NK-92 (cell line): ENCODE data around the gene FEZF2.

Experiments
- DNase-seq: peaks from one replicate; lab custom pipeline; 2025; ENCODE audit not compliant: unreplicated experiment; lab: John Stamatoyannopoulos, UW

Gene FEZF2

DNA sequence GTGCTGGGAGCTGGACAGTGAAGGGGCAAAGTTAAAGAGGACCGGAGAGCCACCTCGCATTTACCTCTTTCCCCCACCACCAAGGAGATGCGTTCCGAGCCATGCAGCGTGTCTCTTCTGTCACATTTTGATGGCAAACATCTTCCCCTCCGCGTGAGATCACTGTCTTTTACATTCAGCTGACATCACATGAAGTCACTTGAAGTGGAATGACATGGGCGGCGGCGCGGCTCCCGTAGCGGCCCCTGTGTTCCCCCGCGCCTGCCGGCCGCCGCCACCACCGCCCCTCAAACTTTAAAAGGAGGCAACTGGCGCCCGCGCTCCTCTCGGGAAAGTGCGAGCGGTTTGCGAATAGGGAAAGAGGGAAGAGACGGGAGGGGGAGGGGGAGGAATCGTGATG lies at the start of gene FEZF2:
Gene FEZF2 (minus strand): TSS at position 336 of the 400 bp plus-strand sequence. CDS start 682 bp downstream, outside the sequence.
- no peak for DNase-seq

DNA sequence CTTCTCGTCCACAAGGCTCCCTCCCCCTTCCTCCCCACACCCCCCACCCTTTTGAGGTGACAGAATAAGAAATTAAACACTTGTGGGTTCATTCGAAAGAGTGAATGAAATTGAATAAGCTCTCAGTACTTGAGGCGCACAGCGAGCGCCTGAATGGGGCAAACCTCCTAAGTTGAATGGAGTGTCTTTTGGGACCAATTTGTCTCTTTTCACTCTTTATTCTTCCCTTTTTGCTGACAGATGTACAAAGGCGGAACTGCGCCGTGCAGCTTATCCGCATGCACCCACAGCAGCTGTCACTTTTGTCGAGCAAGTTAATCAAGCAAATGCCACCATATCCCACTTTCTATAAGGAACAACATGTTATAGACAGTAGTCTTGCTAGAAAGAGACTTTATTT lies 47.9 kb upstream of the FEZF2 start:
- no peak for DNase-seq

DNA sequence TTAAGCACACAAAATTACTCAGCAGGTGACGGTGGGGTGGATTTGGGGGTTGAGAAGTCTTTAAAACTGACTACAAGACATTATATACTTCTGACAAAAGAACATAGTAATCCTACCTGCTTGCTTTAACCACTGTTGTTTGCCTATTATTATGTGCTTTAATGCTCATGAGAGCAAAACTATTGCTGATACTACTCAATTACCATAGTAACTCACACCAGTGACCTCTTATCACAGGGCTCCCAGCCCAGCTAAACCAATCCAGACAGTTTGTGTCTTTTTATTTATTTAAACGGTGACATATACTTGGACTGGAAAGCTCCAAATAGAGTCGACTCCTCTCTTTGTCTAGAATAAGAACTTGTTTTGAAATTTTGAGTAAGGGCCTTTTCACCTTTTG lies 42.8 kb upstream of the FEZF2 start:
- no peak for DNase-seq

DNA sequence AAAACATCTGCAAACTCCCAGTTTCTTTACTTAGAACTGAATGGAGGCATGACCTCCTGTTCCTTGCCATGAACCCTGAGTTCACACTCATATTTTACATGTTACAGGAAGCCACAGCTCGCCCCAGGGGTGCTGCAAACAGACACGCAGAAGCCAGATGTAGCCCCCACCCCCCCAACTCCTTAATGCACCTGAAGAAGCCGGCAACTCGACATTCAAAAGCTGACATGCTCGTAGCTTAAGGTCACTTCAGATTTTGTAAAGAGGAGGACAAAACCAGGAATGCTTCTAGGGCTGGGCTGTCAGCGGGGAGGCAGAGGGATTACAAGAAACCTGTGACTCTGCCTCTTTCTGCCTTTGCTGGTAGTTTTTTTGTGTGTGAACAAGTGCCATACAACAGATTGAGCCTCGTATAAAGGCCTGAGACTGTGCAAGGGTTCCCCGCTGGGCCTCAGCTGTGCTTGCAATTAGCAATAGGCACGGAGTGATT lies 42.0 kb upstream of the FEZF2 start:
- DNase-seq, result no peak

DNA sequence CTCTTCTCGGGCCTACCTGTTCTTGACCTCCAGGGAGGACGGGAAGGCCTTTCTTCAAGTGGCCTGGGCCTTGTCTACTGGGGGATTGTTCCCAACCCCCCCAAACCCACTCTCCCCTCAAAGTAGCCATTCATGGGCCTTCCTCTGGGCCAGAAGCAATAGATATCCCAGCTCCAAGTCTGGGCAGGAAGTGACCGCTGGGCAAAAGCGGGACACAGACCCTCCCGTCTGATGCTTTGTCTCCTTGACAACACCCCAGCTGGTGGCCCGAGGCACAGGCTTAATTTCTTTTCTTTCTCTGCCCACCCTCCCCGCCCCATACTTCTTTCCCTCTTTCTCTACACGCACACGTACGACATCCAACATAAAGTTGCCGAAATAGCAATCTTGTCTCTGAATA lies 41.4 kb upstream of the FEZF2 start:
- DNase-seq, result no peak

DNA sequence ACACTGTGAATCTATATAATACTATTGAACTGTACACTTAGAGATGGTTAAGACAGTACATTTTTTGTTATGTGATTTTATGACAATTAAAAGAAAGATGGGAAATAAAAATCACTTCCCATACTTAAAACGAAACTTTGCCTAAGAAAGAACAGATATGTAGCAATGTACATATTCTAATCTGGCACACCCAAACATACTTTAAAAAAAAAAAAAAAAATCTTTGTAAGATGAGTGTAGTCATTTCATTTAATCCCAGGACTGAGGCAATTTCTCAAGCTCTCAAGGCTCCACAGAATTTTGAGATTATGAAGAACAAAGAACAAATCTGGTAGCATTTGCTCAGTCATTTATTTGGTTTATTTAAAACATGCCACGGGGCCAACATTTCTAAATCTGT lies 40.3 kb upstream of the FEZF2 start:
- no peak for DNase-seq

DNA sequence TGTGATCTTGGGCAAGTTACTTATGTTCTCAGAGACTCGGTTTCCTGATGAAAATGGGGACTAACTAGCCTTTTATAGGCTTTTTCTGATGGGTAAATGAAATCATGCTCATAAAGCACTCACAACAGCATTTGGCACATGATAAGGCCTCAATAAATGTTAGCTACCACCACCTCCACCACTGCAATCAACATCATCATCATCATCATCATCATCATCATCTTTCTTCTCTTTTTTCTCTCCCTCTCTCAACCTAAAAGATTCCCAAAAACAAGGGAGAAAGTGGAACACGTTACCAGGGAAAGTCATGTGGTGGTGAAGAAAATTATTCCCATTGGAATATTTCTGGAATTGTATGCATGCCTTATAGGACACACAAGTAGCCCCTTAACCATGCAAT lies 33.6 kb upstream of the FEZF2 start:
- DNase-seq, result no peak

DNA sequence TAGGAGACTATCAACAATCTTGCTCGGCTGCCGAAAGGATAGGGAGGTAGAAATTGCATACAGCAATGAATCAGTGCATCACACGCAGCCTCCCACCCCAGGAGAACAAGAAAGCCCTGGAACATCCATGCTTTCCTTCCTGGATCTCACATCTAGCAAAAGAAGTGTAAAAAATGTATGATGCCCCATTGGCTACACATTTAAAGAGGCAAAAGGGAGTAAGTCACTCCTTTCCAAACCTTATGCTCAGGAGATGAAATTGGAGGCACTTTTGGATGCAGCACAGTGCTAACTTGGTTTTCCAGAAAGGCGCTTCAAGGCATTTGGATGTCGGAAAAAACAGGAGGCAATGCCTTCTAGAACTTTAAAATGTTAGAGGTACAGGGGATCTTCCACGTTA lies 32.2 kb upstream of the FEZF2 start:
- DNase-seq, result no peak

DNA sequence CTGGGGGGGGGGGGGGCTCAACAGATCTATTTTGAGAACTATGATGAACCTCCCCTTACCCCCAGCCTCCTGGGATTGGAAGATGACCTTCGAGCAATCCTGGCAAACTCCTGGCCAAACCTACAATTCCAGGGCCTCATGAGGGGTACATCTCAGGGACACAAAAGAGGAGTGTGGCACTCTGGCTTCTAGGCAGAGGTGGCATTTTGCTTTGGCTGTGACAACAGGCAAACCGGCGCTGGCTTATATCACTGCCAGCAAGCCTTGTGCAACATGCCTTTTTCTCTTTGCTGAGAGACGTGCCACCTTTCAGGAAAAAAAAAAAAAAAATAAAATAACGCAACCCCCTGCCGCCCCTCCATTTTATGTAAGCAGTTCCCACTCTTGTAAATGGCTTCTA lies 31.8 kb upstream of the FEZF2 start:
- no peak for DNase-seq

DNA sequence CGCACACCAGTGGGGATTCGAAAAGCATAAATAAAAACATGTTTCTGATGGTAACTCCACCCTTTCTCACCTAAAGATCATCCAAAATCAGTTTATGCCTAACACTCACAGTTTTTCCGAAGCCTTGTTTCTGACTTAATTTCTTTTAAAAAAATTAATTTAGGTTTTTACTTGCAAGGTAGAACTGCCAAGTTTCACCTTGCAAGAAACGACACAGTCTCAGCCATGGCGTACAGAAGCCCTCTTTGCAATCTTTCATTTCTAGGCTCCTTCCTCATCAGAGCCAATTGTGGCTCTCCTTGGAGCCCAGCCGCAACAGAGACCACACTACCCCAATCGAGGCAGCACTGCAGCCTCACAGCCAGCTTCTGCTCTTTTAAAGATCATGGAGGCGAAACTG lies 31.0 kb upstream of the FEZF2 start:
- DNase-seq, result no peak

DNA sequence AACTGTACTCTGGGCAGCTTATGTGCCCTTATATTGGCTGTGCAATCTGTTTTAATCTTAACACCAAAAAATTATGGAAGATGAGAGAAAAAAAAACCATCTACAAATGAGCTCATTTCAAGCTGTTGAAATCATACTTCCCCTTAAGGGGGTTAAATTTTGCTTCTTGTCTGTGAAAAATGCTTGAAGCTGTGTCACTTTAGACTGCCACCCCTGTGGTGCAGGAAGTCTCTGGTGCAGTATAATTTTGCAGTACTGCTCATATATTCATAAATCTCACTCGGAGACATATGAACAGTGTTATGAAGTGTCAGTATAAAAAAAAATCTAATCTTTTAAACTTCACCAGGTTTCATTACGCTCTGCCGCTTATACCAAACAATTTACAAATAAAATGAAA lies 30.4 kb upstream of the FEZF2 start:
- DNase-seq, result no peak

DNA sequence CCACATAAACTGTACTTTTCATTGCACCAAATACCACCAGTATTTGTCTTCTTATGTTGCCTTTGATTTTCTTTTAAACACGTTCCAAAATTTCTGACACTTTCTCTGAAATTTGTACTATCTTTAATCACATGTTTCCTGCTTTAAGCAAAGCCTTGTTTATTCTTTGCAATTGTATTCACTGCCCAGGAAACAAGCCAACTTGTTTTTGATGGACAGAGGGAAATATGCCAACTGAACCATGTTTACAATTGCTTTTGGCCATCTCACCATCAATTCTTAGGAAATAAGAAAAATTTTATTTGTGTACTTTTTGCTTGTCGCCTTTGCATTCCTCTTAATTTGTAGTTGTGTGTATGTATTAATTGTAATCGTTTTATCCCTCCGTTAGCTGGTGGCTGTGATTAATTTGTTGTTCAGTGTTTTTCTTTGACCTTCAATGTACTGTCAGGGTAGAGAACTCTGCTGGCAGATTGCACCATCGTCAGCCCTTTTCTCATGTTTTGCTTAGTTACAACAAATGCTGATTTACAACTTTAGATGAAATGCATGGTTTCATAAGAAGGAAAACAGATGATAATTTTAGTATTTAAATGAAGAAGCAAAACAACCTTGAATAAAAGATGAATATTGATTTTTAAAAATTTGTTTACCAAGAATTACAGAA lies 19.4 kb upstream of the FEZF2 start:
- no peak for DNase-seq

DNA sequence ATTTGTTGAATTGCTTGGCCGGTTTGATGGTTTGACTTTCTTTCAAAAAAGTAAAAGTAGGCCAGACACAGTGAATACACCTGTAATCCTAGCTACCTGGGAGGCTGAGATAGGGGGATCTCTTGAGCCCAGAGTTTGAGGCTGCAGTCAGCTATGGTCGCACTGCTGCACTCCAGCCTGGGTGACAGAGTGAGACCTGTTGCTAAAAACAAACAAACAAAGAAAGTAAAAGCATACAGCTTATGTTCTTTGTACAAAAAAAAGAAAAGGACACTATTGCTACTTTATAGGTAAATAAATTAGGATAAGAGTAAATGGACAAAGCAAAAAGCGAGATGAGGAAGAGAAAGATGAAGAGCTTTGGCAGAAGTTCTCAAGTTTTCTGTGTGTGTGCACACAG lies 13.9 kb upstream of the FEZF2 start:
- no peak for DNase-seq

DNA sequence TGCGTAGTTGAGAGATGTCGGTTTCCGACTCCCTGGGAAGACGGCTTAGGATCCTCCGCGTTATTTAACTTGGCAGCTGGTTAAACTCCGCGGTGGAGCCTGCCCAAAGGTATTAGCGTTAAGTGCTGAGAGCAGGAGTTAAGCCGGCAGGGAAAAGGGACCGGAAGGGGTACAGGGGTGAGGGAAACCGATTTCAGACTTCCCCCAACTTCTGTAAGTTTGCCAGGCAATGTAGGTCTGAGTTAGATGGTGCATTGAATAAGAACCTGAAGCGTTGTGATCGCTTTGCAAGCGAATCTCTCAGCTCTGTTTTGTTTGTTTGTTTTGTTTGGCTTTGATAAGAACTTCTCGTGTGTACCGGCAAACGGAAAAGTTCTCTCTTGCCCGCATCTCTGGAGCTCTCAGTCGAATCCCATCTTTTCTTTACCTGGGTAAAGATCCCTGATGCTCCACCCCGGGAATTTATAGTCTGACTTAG lies 6.0 kb upstream of the FEZF2 start:
- DNase-seq, result no peak

DNA sequence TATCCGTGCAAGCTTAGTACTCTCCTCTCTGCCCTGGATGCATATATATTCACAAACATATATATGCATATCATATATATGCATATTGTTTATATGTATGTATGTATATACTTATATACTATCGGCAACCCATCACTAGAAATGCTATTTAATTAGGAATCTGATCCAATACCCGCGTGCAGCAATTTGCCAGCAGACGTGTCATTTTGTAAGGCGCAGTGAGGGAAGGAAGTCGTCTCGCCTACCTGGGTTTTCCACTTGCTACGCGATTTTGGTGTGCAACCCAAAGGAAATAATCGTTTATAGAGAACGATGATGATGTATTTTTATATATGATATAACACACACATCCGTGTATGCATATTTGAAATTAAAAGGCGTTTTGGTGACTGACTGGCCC lies 5.6 kb upstream of the FEZF2 start:
- DNase-seq, result no peak

DNA sequence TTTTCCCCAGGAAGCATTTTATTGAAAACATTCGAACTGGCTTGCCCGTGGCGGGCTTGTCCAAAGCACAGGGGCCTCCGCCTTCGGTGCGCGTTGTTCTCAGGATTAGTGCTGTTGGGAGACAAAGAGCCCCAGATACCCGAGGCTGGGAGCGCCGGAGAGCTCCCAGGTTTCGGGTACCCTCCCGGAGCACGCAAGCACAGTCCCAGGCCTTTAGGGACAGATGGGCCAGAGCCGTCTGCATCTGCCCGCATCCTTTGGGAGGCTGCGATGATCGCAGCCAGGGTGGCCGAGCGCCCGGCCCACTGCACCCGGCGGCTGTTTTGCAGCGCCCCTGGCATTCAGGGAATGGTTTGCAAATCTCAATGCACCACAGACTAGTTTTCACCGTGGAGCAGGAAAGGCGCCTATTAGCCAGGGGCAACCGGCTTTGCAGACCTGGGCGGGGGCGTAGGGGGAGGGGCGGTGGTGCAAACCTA lies 5.0 kb upstream of the FEZF2 start:
- no peak for DNase-seq

DNA sequence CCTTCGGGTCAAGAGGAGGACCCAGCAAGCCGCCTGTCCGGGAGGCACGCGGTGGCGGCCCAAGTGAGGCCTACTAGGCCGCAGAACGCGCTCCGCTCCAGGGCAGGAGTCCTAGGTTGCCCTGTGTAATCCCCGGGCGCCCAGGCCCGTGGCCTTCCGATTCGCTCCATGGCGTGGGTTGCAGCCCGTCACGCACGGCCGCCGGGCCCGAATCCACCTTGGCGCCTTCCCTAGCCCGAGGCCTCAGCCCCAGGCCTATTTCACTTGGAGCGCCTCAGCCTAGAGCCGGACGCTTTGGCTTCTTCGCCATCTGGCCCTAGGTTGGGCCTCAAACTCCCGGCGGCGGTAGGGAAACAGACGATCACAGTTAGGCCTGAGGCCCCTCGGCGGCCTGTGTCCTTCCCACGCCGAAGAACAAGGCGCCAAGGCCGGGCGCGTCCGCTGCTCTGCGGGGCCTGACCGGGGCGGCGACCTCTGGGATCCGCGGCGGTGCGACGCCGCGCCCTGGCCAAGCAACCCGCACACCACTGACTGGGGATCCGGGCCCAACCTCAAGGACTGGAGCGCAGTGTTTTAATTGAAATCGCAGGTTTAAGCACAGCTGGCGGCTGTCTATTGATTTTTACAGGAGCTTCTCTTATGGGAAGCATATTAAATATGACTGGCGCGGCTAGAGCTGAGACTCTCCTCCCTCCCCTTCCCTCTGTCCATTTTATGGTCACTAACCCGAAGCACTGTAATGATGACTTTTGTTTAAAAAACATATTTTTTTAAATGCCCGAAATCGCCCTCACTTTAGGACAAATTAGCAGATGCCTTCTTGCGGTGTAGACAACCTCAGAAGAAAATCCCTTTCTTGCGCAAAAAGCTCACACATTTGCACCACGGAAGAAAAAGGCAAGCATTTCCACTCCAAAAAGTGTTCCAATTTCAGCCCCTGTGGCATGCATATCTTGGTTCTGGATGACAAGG lies 3.8 kb upstream of the FEZF2 start:
- no peak for DNase-seq

DNA sequence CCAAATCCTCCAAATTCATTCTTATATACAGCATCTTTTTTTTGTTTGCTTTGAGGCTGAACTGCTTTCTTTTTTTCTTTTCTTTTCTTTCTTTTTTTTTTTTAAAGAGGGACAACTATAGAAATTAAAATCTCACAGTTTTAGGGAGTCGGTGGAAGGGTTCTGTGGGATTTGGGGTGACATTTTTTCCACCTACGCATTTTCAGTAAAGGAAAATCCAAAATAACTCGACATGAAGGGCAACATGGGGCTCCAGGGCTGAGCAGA lies 3.0 kb upstream of the FEZF2 start:
- no peak for DNase-seq

DNA sequence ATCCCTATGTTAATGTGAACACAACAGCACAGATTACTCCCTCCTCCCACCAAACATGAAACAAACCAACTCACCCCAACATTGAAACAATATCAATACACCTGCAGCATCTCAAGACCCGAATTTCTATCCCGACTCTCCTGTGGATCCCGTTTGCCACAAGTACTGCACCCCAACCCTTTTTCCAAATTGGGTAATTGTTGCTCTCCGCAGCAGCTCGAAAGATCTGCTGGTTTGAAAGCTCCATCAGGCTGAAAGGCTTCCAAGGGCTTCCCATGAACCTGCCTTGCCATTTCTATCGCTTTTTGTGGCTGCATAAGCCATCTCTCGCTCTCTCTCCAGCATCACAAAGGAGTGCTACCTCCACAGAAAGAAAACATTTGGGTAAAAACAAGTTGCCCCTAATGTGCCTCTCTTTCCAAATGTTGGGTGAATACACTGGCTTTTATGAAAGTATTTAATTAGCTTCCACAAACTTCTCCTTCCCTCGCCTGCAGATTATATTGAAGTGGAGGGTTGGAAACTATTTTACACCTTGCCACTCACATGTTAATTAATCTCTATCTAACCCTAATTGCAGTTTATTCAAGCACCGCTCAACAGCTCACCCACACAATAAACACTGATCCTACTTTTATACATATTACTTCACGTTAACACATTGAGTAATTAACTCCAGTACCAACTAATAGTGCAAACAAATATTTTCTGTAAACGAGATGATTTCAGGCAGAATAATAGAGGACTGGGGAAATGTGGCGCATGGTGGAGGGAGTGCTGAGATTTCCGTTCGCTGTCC lies 2.5 kb upstream of the FEZF2 start:
- DNase-seq, result no peak

DNA sequence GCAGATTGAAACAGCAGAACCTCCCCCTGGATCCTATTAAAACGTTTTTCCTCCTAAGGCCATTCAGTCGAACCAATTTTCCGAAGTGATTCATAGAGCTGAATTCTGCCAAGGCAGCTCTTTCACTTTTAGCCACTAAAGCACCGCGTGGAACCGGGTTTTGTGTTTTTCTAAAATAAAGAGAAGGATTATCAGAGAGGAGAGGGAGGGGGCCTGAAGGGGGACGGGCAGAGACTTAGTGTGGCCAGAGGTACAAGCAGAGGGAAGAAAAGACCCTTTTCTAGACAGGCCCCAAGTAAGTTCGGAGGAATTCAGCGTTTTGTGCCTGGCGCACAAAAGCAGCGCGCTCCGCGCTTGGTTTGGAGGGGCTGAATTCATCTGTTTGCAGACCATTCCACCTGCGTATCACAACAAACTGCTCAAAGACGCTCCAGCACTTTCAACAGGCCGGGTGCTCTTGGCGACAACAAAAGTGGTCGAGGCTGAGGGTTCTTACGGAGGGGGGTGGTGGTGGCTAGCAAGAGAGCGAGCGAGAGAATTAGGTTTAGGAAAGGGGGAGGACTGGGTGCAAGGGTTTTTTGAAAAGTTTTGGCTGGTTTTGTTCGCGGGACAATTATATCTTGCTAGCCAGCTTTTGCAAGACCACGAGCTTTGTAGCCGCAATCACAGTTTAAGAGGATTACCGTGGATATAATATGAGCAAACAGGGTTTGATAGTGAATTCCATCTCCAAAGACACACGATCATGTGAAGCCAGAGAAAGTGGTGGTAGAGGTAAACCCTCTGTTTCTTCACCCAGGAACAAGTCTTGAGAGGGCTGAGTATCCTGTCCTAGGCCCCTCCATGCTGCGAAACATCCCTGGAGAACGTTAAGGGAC lies 1.2 kb upstream of the FEZF2 start:
- DNase-seq, result no peak
